Mucosa of stomach (tissue), 1 donor: ENCODE measurements around the gene PREX1.

Experiments
- H3K27me3 ChIP-seq: one replicate; pipeline ENCODE4 v1.7.0; 2013; ENCODE audit warnings: mild to moderate bottlenecking, low read length; ENCODE audit not compliant: control insufficient read depth, insufficient read depth
- H3K36me3 ChIP-seq: one replicate; pipeline ENCODE4 v1.7.0; 2013; ENCODE audit warnings: low read length; ENCODE audit not compliant: control insufficient read depth, insufficient read depth
- H3K4me1 ChIP-seq: one replicate; pipeline ENCODE4 v1.7.0; 2013; ENCODE audit warnings: mild to moderate bottlenecking, low read length; ENCODE audit not compliant: control insufficient read depth, insufficient read depth
- H3K4me3 ChIP-seq: one replicate; pipeline ENCODE4 v1.7.0; 2013; ENCODE audit warnings: low read length
- H3K9ac ChIP-seq: one replicate; pipeline ENCODE4 v1.7.0; 2013; ENCODE audit warnings: mild to moderate bottlenecking, low read length, moderate library complexity
- H3K9me3 ChIP-seq: one replicate; pipeline ENCODE4 v1.7.0; 2013; ENCODE audit warnings: mild to moderate bottlenecking, low read length, moderate library complexity; ENCODE audit not compliant: control insufficient read depth
- donor health status: Pancreatic carcinoma.

PREX1 gene

GRCh38 chr20:48706710-48707365 is 121.0 kb downstream of the PREX1 start:
- Histone ChIP-seq H3K27me3 (no peaks in the 10 kb centered on the region), H3K4me1 (peaks cover 8% of the 10 kb centered on the region), H3K36me3 (no peaks in the 10 kb centered on the region), H3K4me3 (no peak overlapping the region), H3K9ac (no peak overlapping the region), H3K9me3 (no peaks in the 10 kb centered on the region)

GRCh38 chr20:48706116-48706656 is 121.6 kb downstream of the PREX1 start:
- peaks cover 8% of the 10 kb centered on the region for H3K4me1 ChIP-seq
- H3K36me3 ChIP-seq, result no peaks in the 10 kb centered on the region
- H3K4me3 ChIP-seq, result no peak overlapping the region
- H3K9ac ChIP-seq, result no peak overlapping the region
- no peaks in the 10 kb centered on the region for H3K27me3 ChIP-seq
- no peaks in the 10 kb centered on the region for H3K9me3 ChIP-seq

- Histone ChIP-seq H3K9ac (no peak overlapping the region), H3K4me3 (no peak overlapping the region), H3K9me3 (no peaks in the 10 kb centered on the region), H3K27me3 (no peaks in the 10 kb centered on the region), H3K4me1 (peaks cover 8% of the 10 kb centered on the region), H3K36me3 (no peaks in the 10 kb centered on the region)
These were observed 122.3 kb downstream of the PREX1 start for GRCh38 chr20:48705240-48706115.

GRCh38 chr20:48704761-48705160 is 123.0 kb downstream of the PREX1 start:
- H3K9me3 ChIP-seq, result no peaks in the 10 kb centered on the region
- no peaks in the 10 kb centered on the region for H3K36me3 ChIP-seq
- no peak overlapping the region for H3K4me3 ChIP-seq
- no peak overlapping the region for H3K9ac ChIP-seq
- H3K27me3 ChIP-seq, result no peaks in the 10 kb centered on the region
- H3K4me1 ChIP-seq, result peaks cover 8% of the 10 kb centered on the region

- Histone ChIP-seq H3K36me3 (no peaks in the 10 kb centered on the region), H3K4me3 (no peak overlapping the region), H3K27me3 (no peaks in the 10 kb centered on the region), H3K4me1 (peaks cover 13% of the 10 kb centered on the region), H3K9me3 (no peaks in the 10 kb centered on the region), H3K9ac (no peak overlapping the region)
These were observed 124.1 kb downstream of the PREX1 start for GRCh38 chr20:48703511-48704219.

- Histone ChIP-seq H3K4me1 (peaks cover 18% of the 10 kb centered on the region), H3K9ac (no peak overlapping the region), H3K36me3 (no peaks in the 10 kb centered on the region), H3K27me3 (no peaks in the 10 kb centered on the region), H3K4me3 (no peak overlapping the region), H3K9me3 (no peaks in the 10 kb centered on the region)
These were observed 124.7 kb downstream of the PREX1 start for GRCh38 chr20:48703107-48703506.

GRCh38 chr20:48702455-48702913 is 125.3 kb downstream of the PREX1 start:
- peaks cover 21% of the 10 kb centered on the region for H3K4me1 ChIP-seq
- H3K9me3 ChIP-seq, result no peaks in the 10 kb centered on the region
- no peaks in the 10 kb centered on the region for H3K36me3 ChIP-seq
- H3K9ac ChIP-seq, result no peak overlapping the region
- no peaks in the 10 kb centered on the region for H3K27me3 ChIP-seq
- no peak overlapping the region for H3K4me3 ChIP-seq

- no peaks in the 10 kb centered on the region for H3K36me3 ChIP-seq
- no peak overlapping the region for H3K9ac ChIP-seq
- H3K27me3 ChIP-seq, result no peaks in the 10 kb centered on the region
- no peak overlapping the region for H3K4me3 ChIP-seq
- H3K4me1 ChIP-seq, result peaks cover 21% of the 10 kb centered on the region
- no peaks in the 10 kb centered on the region for H3K9me3 ChIP-seq
These were observed 126.1 kb downstream of the PREX1 start for GRCh38 chr20:48701702-48702101.

GRCh38 chr20:48698507-48699267 is 129.1 kb downstream of the PREX1 start:
- H3K9ac ChIP-seq, result no peak overlapping the region

GRCh38 chr20:48697845-48698491 is 129.8 kb downstream of the PREX1 start:
- H3K4me1 ChIP-seq, result peaks cover 19% of the 10 kb centered on the region
- H3K9me3 ChIP-seq, result no peaks in the 10 kb centered on the region
- no peak overlapping the region for H3K4me3 ChIP-seq
- H3K36me3 ChIP-seq, result no peaks in the 10 kb centered on the region
- no peak overlapping the region for H3K9ac ChIP-seq
- H3K27me3 ChIP-seq, result no peaks in the 10 kb centered on the region

More at GRCh38 chr20:48698507-48699267, 129.1 kb downstream of the PREX1 start:
- Histone ChIP-seq H3K4me3 (no peak overlapping the region), H3K4me1 (peaks cover 21% of the 10 kb centered on the region), H3K9me3 (no peaks in the 10 kb centered on the region), H3K27me3 (no peaks in the 10 kb centered on the region), H3K36me3 (no peaks in the 10 kb centered on the region)

GRCh38 chr20:48696671-48697070 is 131.1 kb downstream of the PREX1 start:
- H3K4me1 ChIP-seq, result peaks cover 17% of the 10 kb centered on the region
- no peak overlapping the region for H3K9ac ChIP-seq
- H3K27me3 ChIP-seq, result no peaks in the 10 kb centered on the region
- no peaks in the 10 kb centered on the region for H3K36me3 ChIP-seq
- no peak overlapping the region for H3K4me3 ChIP-seq
- H3K9me3 ChIP-seq, result no peaks in the 10 kb centered on the region
